Erythroblast (primary cell): ENCODE data around the gene TMEM134.

Experiments used
- GATA1 ChIP-seq: IDR thresholded peaks from 2 replicates; pipeline ENCODE4 v1.6.1; 2011; ENCODE audit warnings: low read depth, mild to moderate bottlenecking, control low read depth, low read length, moderate library complexity
- POLR2A ChIP-seq: IDR thresholded peaks from 2 replicates; pipeline ENCODE4 v1.6.1; 2011; ENCODE audit warnings: mild to moderate bottlenecking, low read length

DNA sequence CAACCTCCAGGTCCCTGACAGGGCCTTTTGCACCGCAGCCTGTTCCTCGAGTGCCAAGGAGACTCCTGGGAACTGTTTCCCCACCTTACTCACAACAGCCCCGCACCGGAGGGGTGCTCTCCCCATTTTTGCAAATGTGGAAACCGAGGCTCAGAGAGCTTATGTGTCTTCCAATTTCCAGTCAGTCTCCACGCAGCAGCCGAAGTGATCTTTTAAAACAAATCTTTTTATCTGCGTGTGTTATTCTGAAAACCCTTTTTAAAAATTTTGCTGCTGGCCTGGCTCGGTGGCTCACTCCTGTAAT, 409 bp upstream of the TMEM134 start:
- TF ChIP-seq POLR2A (peak; percentile 27), GATA1 (no peak)
